Endothelial cell of umbilical vein (primary cell): ENCODE data around the gene SMTNL2.

ENCODE experiments used
- EZH2 ChIP-seq: IDR thresholded peaks from 2 replicates; pipeline ENCODE4 v1.6.1; 2012; ENCODE audit warnings: borderline replicate concordance, low read depth, mild to moderate bottlenecking, moderate library complexity, low read length, inconsistent platforms; ENCODE audit not compliant: severe bottlenecking
- POLR2A ChIP-seq: IDR thresholded peaks from 2 replicates; pipeline ENCODE4 v1.6.1; 2012; ENCODE audit warnings: low read depth, mild to moderate bottlenecking, control low read depth, low read length
- TF ChIP-seq, protein P1 (sequence below), 2 donors: IDR thresholded peaks; 1 replicate in 1 of 2; 2 replicates in 1 of 2; pipeline ENCODE4 v1.5.1; 2011; ENCODE audit warnings: low read length in 2 of 2, mild to moderate bottlenecking in 2 of 2, moderate library complexity in 2 of 2, control low read depth in 1 of 2, inconsistent platforms in 1 of 2, low read depth in 1 of 2; ENCODE audit not compliant: insufficient read depth in 1 of 2; ENCODE audit errors: extremely low read depth in 1 of 2

DNA sequence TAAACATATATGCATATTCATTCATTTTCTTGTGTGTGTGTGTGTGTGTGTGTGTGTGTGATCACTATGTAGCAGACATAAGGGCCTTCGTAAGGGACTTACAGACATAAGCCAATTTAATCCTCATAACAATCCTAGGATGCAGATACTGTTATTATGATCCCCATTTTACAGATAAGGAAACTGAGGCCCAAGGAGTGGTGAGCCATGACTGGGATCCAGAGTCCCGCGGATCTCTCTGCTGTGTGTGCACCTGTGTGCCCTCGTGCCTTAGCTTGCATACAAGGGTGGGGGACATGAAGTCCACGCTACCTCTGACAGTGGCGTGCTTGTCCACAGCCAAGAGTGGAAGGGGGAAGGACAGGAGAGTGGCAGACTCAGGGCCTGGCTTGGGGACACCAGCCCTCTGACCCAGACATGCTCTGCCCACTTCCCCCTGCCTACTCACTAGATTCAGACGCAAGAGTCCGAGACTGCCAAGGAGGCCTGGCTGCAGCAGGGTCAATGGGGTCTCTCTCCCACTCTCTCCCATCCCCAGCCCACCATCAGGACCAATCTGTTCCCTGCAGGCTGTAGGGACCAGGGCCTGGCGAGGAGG, 9.8 kb upstream of the SMTNL2 start:
- no peak for TF ChIP-seq POLR2A
- TF ChIP-seq, protein P1, sequence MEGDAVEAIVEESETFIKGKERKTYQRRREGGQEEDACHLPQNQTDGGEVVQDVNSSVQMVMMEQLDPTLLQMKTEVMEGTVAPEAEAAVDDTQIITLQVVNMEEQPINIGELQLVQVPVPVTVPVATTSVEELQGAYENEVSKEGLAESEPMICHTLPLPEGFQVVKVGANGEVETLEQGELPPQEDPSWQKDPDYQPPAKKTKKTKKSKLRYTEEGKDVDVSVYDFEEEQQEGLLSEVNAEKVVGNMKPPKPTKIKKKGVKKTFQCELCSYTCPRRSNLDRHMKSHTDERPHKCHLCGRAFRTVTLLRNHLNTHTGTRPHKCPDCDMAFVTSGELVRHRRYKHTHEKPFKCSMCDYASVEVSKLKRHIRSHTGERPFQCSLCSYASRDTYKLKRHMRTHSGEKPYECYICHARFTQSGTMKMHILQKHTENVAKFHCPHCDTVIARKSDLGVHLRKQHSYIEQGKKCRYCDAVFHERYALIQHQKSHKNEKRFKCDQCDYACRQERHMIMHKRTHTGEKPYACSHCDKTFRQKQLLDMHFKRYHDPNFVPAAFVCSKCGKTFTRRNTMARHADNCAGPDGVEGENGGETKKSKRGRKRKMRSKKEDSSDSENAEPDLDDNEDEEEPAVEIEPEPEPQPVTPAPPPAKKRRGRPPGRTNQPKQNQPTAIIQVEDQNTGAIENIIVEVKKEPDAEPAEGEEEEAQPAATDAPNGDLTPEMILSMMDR (IDR thresholded peaks at IDR 0.05; ENCODE audit: extremely low read depth in 1 of 2, insufficient read depth in 1 of 2, low read depth in 1 of 2, low read length in 2 of 2) = no peak
- no peak for TF ChIP-seq EZH2
